Measurements from ENCODE around the gene IQSEC1.

IQSEC1 gene

DNA sequence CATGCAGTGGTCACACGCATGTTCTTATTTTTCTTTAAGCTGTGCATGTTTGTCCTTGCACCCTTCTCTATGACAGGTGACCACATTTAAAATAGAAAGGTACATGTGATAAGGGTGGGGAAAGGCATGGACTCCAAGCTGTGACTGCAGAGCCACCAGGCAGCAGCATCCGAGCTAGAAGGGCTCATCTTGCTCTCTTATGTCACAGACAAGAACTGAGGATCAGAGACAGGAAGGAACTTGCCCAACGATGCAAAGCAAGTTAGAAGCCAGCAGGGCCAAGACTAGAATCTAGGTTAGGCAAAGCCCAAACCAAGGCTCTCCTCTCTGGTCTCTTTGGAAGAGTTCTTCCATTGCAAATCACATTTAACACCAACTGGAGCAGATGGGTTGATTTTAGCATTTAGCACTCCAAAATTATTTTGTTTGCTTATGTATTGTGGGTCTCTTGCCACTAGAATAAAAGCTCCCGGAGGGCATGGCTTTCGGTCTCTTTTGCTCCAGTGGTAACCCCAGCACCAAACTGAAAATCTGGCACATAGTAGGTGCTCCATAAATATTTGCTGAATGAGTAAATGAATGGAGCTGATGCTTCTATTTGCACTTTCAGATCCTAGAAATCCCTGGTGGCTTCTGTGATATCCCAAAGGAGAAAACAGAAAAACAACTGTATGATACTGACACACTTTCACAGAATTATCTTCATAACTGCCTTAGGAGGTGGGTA, 84.3 kb downstream of the IQSEC1 start:
- FAIRE-seq (no peak), DNase-seq (ENCODE audit: insufficient read length, low spot score) (no peak)
- TF ChIP-seq PAX5 (IDR thresholded peaks at IDR 0.05; ENCODE audit: insufficient read depth, low read length, severe bottlenecking), result no peak
- TF ChIP-seq POU2F2 (IDR thresholded peaks at IDR 0.05; ENCODE audit: low read depth, low read length), result no peak
- TF ChIP-seq POLR2AphosphoS5 (IDR thresholded peaks at IDR 0.05; ENCODE audit: low read depth, low read length), result no peak
- no peak for TF ChIP-seq SPI1 (IDR thresholded peaks at IDR 0.05; ENCODE audit: low read depth, low read length)
- no peak for TF ChIP-seq POLR2A (IDR thresholded peaks at IDR 0.05; ENCODE audit: low read depth, low read length)
- TF ChIP-seq TAF1 (IDR thresholded peaks at IDR 0.05; ENCODE audit: low read depth, low read length), result no peak

DNA sequence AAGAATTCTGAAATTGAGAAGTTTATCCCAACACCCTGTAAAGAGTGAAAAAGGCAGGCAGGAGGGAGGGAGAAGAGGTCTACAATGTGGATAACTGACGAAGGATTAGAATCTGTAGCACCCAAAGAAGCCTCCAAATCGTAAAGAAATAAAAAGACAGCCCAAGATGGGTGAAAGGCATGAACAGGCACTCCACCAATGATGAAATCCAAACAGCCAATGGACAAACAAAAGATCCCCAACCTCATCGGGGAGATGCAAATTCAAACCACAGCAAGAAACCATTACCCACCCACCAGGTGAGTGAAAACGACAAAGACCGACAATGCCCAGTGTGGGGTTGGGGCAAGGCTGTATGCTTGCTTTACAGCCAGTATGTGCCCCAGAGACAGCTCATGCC, 85.6 kb downstream of the IQSEC1 start:
- DNase-seq (ENCODE audit: insufficient read length, low spot score), result no peak
- peak; percentile 50 for FAIRE-seq
- TF ChIP-seq SPI1 (IDR thresholded peaks at IDR 0.05; ENCODE audit: low read depth, low read length) (no peak), POU2F2 (IDR thresholded peaks at IDR 0.05; ENCODE audit: low read depth, low read length) (no peak), POLR2A (IDR thresholded peaks at IDR 0.05; ENCODE audit: low read depth, low read length) (no peak), TAF1 (IDR thresholded peaks at IDR 0.05; ENCODE audit: low read depth, low read length) (no peak), PAX5 (IDR thresholded peaks at IDR 0.05; ENCODE audit: insufficient read depth, low read length, severe bottlenecking) (no peak), POLR2AphosphoS5 (IDR thresholded peaks at IDR 0.05; ENCODE audit: low read depth, low read length) (no peak)

- no peak for DNase-seq (ENCODE audit: insufficient read length, low spot score)
- no peak for FAIRE-seq
Observed at GRCh38 chr3:12986986-12987385, 86.2 kb downstream of the IQSEC1 start.

GRCh38 chr3:12986521-12986920, 86.7 kb downstream of the IQSEC1 start:
- TF ChIP-seq TAF1 (IDR thresholded peaks at IDR 0.05; ENCODE audit: low read depth, low read length) (no peak), PAX5 (IDR thresholded peaks at IDR 0.05; ENCODE audit: insufficient read depth, low read length, severe bottlenecking) (no peak), POU2F2 (IDR thresholded peaks at IDR 0.05; ENCODE audit: low read depth, low read length) (no peak), SPI1 (IDR thresholded peaks at IDR 0.05; ENCODE audit: low read depth, low read length) (no peak), POLR2AphosphoS5 (IDR thresholded peaks at IDR 0.05; ENCODE audit: low read depth, low read length) (no peak), POLR2A (IDR thresholded peaks at IDR 0.05; ENCODE audit: low read depth, low read length) (no peak)
- DNase-seq (ENCODE audit: insufficient read length, low spot score) (no peak), FAIRE-seq (no peak)

More at GRCh38 chr3:12986986-12987385, 86.2 kb downstream of the IQSEC1 start:
- no peak for TF ChIP-seq SPI1 (IDR thresholded peaks at IDR 0.05; ENCODE audit: low read depth, low read length)
- no peak for TF ChIP-seq POLR2AphosphoS5 (IDR thresholded peaks at IDR 0.05; ENCODE audit: low read depth, low read length)
- TF ChIP-seq POU2F2 (IDR thresholded peaks at IDR 0.05; ENCODE audit: low read depth, low read length), result no peak
- TF ChIP-seq TAF1 (IDR thresholded peaks at IDR 0.05; ENCODE audit: low read depth, low read length), result no peak
- no peak for TF ChIP-seq POLR2A (IDR thresholded peaks at IDR 0.05; ENCODE audit: low read depth, low read length)
- TF ChIP-seq PAX5 (IDR thresholded peaks at IDR 0.05; ENCODE audit: insufficient read depth, low read length, severe bottlenecking), result no peak

GRCh38 chr3:12986031-12986430, 87.2 kb downstream of the IQSEC1 start:
- FAIRE-seq (no peak), DNase-seq (ENCODE audit: insufficient read length, low spot score) (no peak)
- TF ChIP-seq PAX5 (IDR thresholded peaks at IDR 0.05; ENCODE audit: insufficient read depth, low read length, severe bottlenecking) (no peak), TAF1 (IDR thresholded peaks at IDR 0.05; ENCODE audit: low read depth, low read length) (no peak), POLR2A (IDR thresholded peaks at IDR 0.05; ENCODE audit: low read depth, low read length) (no peak), POU2F2 (IDR thresholded peaks at IDR 0.05; ENCODE audit: low read depth, low read length) (no peak), SPI1 (IDR thresholded peaks at IDR 0.05; ENCODE audit: low read depth, low read length) (no peak)

DNA sequence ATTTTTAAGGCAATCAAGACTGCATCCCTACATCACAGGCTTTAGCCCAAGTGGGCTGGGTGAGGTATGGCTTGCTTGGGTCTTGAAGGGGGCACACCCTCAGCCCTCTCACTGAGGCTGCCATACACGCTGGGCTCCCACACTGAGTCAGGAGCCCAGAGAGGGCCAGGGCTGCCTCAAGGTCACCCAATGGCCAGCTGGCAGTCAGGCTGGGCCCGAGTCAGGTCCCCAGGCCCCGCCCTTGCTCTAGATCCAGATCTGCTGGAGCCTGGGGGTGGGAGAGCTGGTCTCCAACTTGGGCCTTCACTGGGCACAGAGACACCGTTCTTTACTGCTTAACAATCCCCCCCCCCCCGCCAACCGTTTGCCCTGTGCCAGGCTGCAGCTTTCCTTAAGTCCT, 88.1 kb downstream of the IQSEC1 start:
- DNase-seq (ENCODE audit: insufficient read length, low spot score) (no peak), FAIRE-seq (no peak)
- TF ChIP-seq SPI1 (IDR thresholded peaks at IDR 0.05; ENCODE audit: low read depth, low read length) (no peak), TAF1 (IDR thresholded peaks at IDR 0.05; ENCODE audit: low read depth, low read length) (no peak), PAX5 (IDR thresholded peaks at IDR 0.05; ENCODE audit: insufficient read depth, low read length, severe bottlenecking) (no peak), POLR2A (IDR thresholded peaks at IDR 0.05; ENCODE audit: low read depth, low read length) (no peak), POLR2AphosphoS5 (IDR thresholded peaks at IDR 0.05; ENCODE audit: low read depth, low read length) (no peak), POU2F2 (IDR thresholded peaks at IDR 0.05; ENCODE audit: low read depth, low read length) (no peak)

DNA sequence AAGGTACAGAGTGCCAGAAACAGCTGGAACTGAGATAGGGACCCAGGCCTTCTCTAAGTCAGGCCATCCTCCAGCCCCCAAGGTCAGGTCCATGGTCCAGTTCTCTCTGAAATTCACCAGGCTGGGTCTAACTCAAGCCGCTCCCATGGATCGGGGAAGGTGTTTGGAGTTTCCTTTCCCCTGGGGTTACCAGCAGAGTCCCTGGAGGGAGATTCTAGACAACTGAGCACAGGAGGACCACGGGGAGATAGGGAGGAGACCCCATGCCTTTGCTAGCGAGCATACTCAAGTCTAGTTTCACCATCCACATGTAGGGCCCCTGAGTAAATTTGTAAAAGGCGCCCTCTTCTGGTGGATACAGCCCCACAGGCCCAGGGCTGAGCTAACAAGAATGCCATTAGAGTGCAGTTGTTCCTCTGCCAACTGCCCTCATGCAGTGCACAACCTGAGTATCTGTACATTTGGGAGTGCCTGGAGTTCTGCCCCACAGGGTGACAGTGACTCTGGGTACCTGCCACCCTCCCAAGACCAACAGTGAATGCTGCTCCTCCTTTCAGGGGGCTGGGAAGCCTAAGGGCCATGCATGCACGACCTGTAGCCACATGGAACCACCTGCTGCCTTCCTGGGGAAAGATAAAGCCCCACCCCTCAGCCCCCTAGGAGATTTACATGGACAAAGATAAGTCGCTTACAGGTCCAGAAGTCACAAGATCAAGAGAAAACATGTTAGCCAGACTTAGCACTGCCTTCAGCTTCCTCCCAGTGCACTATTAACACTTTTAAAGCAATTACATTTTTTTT, 89.0 kb downstream of the IQSEC1 start:
- FAIRE-seq, result peak; percentile 87
- DNase-seq (ENCODE audit: insufficient read length, low spot score), result peak; percentile 75
- TF ChIP-seq POLR2A (IDR thresholded peaks at IDR 0.05; ENCODE audit: low read depth, low read length), result no peak
- TF ChIP-seq POLR2AphosphoS5 (IDR thresholded peaks at IDR 0.05; ENCODE audit: low read depth, low read length), result no peak
- no peak for TF ChIP-seq PAX5 (IDR thresholded peaks at IDR 0.05; ENCODE audit: insufficient read depth, low read length, severe bottlenecking)
- TF ChIP-seq SPI1 (IDR thresholded peaks at IDR 0.05; ENCODE audit: low read depth, low read length), result no peak
- no peak for TF ChIP-seq TAF1 (IDR thresholded peaks at IDR 0.05; ENCODE audit: low read depth, low read length)
- TF ChIP-seq POU2F2 (IDR thresholded peaks at IDR 0.05; ENCODE audit: low read depth, low read length), result no peak

GRCh38 chr3:12983319-12983718, 89.9 kb downstream of the IQSEC1 start:
- FAIRE-seq (peak; percentile 5), DNase-seq (ENCODE audit: insufficient read length, low spot score) (no peak)
- TF ChIP-seq POLR2A (IDR thresholded peaks at IDR 0.05; ENCODE audit: low read depth, low read length) (no peak), SPI1 (IDR thresholded peaks at IDR 0.05; ENCODE audit: low read depth, low read length) (no peak), POU2F2 (IDR thresholded peaks at IDR 0.05; ENCODE audit: low read depth, low read length) (no peak), PAX5 (IDR thresholded peaks at IDR 0.05; ENCODE audit: insufficient read depth, low read length, severe bottlenecking) (no peak), POLR2AphosphoS5 (IDR thresholded peaks at IDR 0.05; ENCODE audit: low read depth, low read length) (no peak), TAF1 (IDR thresholded peaks at IDR 0.05; ENCODE audit: low read depth, low read length) (no peak)

DNA sequence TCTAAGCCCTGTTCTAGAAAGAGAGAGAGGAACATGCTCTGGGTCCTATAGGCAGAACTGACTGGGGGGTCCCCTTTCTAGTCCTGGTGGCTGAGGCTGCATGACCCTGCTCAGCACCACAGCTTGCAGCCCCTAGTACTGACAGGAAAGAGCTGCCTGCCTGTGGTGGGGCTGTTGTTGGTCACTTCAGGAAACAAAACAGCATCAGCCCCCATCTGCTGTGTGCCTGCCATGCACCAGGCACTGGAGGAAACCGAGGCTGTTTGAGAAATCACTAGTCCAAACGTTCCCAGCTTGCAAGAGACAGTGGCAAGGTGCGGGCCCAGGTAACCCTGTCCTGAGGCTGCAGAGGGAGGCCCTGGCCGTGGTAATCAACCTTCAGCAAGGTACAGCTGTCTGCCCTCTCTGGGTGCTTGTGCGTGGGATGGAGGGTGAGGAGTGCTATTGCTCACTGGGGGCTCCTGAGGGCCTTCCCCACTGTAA, 90.6 kb downstream of the IQSEC1 start:
- DNase-seq (ENCODE audit: insufficient read length, low spot score) (no peak), FAIRE-seq (peak; percentile 59)
- TF ChIP-seq SPI1 (IDR thresholded peaks at IDR 0.05; ENCODE audit: low read depth, low read length), result no peak
- no peak for TF ChIP-seq TAF1 (IDR thresholded peaks at IDR 0.05; ENCODE audit: low read depth, low read length)
- no peak for TF ChIP-seq POU2F2 (IDR thresholded peaks at IDR 0.05; ENCODE audit: low read depth, low read length)
- no peak for TF ChIP-seq POLR2A (IDR thresholded peaks at IDR 0.05; ENCODE audit: low read depth, low read length)
- TF ChIP-seq POLR2AphosphoS5 (IDR thresholded peaks at IDR 0.05; ENCODE audit: low read depth, low read length), result no peak
- TF ChIP-seq PAX5 (IDR thresholded peaks at IDR 0.05; ENCODE audit: insufficient read depth, low read length, severe bottlenecking), result no peak
